HTR-8/SVneo (cell line): Measurements from ENCODE around the gene SLC38A10.

Source experiments
- DNase-seq: peaks from one replicate; pipeline ENCODE4 v3.0.0; 2011; ENCODE audit warnings: low spot score, mixed read lengths; ENCODE audit not compliant: insufficient read length
- FAIRE-seq: peaks from 2 replicates; lab custom pipeline; 2011; peaks lifted over from hg19 to GRCh38; lab: Jason Lieb, UNC

The SLC38A10 gene

DNA sequence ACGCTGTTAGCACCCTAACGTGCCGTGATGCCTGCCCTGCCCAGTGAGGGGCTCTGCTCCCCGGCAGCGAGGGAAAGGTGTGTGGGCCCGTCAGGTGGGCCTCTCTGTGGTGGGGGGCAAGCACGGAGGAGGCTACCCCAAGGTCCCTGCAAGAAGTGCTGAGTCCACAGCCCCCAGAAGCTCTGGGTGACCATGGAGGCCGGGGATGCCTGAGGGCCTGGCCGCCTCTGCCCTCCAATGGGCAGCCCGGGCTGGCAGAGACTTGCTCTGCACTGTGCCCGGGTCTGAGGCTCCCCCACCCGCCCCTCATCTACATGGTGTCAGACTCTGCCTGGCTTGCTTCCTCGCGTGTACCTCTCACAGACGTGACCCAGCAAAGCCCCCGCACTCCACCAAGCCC is 12.2 kb downstream of the SLC38A10 start:
- no peak for DNase-seq
- FAIRE-seq, result no peak

DNA sequence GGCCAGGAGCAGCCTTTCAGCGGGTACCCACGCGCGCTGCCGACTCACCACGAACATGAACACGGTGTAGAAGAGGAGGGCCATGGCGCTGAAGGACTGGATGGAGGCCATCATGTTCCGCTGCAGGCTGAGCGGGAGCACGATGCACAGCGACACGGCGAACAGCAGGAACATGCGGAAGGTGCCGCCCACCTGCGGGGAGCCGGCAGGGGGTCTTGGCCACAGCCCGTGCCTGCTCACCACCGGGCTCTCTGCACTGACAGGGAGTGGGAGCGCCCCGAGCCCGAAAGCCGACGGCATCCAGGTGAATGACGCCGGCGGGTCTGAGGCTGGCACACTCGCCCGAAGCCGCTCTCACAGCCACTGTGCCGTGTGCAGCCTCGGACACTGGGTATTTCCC is 13.0 kb downstream of the SLC38A10 start:
- no peak for FAIRE-seq
- no peak for DNase-seq

DNA sequence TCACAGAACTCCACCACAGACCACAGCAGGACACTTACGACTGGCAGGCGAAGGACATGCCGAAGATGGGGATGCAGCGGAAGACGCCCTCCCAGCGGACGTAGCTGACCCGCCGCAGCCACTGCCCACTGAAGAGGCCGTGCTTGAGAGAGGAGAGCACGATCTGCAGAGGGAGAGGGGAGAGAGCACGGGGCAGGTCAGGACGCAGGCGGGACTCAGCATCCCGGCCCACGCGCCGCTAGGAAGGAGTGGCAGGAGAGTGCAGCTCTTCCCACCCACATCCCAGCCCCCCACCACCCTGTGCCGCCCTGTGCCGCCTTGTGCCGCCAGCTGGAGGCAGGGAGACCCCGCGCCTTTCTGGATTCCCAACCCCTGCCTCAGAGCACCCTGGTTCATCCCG is 14.5 kb downstream of the SLC38A10 start:
- no peak for FAIRE-seq
- DNase-seq, result no peak

DNA sequence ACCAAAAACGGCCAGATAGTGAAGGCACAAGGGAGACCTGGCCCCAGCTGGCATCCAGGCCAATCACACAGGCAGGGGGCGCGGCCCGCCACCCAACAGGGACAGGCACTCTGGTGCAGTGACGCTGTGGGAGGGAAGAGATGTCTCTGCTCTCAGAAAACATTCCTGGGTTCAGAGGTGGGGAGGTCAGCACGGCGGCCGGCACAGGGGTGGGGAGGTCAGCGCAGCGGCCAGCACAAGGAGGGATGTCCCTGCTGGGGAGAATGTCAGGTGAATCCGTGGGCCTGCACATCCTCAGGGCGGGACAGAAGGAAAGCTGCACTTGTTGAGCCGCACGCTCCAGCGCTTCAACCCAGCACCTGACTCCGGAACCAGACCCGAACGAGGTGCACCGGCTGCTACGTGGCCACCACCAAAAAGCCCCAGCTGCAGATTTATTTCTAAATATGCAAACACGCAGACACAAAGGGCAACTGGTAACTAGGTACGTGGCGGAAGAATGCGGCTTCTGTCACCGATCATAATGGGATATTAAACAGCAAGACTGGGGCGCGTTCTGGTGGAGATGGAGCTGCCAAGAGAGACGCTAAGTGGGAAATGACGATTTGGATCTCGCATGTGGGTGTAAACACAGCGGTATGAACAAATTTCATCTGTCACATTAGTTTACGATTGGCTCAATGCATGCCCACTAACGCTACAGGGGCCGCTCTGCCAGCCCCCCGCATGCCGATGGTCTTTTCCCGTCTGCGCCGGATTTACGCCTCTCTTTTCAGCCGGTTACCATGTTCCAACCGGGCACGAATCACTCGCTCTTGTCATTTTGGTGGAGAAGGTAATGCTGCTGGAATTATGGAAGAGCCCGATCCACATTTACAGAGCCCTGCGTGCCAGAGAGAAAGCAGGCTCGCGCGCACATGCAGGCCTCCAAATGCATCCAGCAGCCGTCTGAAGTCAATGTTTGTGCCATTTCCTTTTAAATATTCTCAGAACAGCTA is 15.5 kb downstream of the SLC38A10 start:
- no peak for FAIRE-seq
- DNase-seq, result no peak

DNA sequence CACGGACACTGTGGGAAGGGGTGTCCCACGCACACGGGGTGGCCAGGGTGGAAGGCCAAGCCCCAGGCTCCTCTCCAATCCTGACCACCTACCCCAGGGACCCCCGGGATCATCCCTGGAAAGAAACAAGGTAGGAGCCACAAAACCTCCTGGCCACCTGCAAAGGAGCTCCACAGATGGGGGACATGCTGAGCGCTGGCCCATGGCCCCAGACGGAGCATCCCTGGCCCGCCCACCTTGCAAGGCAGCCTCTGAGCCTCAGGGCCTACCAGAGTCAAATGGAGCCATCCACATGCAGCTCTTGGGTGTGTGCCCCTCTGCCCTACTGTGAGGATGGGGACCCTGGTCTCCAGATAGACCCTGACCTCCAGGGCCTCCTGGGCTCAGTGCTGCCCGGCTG is 16.3 kb downstream of the SLC38A10 start:
- DNase-seq, result no peak
- FAIRE-seq, result no peak

DNA sequence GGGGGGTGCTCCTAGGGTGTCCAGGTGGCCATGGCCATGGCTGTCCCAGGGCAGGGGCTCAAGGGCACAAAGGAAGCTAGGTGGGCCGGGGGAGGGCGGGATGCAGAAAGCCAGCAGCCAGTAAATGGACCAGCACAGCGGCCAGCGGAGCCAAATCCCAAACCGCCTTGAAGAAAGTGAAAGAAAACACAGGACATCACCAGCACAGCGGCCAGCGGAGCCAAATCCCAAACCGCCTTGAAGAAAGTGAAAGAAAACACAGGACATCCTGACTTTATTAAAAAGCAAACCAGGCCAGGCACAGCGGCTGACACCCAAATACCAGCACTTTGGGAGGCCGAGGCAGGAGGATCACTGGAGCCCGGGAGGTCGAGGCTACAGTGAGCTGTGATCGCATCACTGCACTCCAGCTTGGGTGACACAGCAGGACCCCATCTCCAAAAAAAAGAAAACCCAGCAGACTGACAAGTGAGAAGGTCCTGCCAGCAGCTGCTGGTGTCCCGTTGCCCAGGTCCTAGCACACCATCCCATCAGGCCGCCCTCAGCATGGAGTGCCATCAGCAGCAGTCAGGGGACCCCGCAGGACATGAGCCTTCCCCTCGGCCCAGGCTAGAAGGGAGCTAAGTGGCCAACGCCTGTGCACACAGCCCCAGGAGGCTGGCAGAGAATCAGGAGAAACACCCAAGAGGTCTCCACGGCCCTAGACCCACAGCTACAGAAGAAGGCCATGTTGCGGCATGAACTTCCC is 17.0 kb downstream of the SLC38A10 start:
- FAIRE-seq (no peak), DNase-seq (no peak)

DNA sequence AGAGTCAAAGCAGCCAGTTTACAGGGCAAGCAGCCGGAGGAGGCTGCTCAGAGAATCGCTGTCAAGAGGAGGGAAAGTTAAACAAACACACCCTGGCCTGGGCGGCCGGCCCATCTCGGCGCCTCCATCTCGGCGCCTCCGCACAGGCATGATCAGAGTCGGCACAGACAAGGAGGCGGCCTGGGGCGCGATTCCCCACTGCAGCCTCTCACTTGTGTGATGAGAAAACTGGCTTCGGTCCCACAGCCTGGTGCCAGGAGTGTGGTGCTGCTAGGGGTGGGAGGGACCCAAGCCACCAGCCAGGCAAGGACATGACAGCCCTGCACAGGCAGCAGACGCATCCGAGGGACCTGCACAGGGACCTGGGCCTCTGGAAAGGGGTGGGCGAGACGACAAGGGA is 17.7 kb downstream of the SLC38A10 start:
- no peak for FAIRE-seq

DNA sequence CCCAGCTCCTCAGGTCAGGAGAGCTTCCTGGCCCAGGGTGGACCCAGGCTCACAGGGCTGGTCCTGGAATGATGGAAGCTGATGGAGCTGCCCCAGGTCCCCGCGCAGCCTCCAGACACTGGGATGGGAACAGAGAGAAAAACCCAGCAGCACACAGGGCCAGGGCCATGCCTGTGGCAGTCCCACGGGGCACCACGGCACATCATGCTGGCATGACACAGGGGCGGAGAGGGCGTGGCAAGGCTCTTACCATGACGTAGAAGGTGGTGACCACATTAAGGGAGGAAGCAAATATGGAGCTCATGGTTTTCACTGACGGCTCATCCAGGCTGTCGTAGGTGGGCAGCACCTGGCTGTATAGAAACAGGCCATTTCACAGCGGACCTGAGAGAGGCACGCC is 18.3 kb downstream of the SLC38A10 start:
- FAIRE-seq (no peak), DNase-seq (no peak)

More for the DNA sequence above, 17.7 kb downstream of the SLC38A10 start:
- no peak for DNase-seq

DNA sequence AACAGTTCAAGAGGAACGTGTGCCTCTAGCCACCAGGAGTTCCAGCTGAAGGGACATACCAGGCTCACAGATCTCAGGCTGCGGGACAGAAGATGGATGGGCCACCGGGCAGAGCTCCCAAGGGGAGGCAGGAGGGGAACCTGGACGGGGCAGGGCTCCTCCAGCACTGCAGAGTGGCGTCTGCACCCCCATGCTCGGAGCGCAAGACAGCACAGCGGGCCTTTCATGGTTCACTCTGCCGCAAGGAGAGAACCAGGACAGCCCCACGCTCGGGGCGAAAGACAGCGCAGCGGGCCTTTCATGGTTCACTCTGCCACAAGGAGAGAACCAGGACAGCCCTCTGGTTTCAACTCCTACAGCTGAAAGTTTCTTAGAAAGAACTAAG is 20.6 kb downstream of the SLC38A10 start:
- DNase-seq (no peak), FAIRE-seq (no peak)

DNA sequence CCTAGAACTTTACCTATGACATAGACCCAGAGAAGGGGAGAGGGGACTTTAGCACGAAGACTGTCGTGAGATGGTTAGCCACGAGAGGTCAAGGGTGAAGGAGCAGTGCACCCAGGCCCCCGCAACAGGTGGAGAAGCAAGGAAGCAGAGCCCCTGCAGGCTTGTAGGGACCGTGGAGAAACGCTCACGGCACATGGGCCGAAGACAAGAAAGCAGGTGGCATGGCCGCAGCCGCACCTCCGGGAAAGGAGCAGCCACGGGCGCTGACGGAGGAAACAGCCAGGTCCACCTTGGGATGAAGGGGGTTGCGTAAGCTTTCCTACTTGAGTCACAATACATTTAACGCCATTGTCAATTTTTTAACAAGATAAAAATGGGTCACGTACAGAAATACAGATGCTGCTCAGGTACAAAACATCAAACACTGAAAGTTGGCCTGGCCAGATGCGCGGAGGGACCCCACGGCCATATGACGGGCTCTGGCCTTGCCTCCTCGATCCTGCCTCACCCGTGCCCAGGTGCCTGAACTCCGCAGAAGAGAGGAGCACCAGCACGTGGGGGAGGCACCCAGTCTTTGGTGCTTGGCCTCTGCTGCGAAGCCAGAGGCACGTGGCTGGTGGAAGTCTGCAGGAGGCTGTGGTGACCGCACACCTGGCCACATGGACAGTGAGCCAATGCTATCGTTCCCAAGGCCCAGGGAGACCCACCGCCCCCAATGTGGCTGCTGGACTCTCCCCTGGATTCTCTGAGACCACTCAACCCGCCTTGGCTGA is 21.2 kb downstream of the SLC38A10 start:
- FAIRE-seq, result no peak

DNA sequence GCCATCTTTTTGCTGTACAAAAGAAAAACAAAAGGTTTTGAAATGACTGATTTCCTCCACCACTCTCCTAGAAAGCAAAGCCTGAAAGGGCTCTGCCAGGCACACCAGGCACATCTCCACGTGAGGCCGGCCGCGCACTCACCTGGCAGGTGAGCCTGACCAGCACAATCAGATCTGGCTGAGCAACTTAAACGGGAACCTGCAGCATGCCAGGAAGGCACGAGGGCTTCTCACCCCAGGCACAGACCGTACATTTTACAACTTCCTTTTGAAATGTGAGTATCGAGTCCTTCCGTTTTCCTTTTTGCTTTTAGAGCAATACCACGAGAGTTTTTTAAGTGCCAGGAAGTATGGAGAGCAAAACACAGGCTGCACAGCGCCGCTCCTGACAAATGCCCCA is 22.5 kb downstream of the SLC38A10 start:
- no peak for FAIRE-seq
- no peak for DNase-seq

More for the DNA sequence above, 21.2 kb downstream of the SLC38A10 start:
- no peak for DNase-seq

DNA sequence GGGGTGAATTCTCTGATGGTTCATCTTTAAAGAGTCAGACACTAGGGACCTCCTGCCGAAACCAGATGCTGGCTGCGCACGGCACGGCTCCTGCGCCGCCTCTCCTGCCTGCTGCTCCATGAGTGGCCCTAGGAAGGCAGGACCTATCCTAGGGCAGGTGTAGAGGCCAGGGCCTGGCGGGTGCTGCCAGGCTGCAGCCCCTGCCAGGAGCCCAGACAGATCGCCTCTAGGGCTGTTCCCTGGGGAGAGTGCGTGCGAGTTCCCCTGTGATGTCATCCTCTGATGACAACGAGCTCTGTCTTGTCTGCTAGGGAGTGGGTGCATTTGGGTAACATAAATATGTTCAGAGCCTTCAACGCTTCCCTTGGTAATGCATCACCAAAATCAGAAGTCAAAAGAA is 23.9 kb downstream of the SLC38A10 start:
- no peak for DNase-seq
- FAIRE-seq, result no peak

DNA sequence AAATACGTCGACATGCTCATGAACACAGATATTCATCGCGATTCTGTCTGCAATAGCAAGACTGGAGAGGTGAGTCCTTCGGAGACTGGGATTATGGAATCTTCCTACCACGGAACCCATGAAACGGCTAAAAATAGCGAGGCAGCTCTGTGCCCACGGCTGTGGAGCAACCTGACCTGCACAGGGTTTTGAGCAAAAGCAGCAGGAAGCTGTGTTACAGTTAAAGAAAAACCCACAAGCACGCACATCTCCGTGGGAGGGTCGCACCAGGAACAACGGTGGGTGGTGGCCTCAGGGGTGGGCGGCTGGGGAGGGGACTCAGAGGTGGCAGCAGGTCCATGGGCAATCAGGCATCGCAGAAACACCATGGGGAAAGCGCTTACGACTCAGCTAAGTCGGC is 24.8 kb downstream of the SLC38A10 start:
- DNase-seq (no peak), FAIRE-seq (no peak)

DNA sequence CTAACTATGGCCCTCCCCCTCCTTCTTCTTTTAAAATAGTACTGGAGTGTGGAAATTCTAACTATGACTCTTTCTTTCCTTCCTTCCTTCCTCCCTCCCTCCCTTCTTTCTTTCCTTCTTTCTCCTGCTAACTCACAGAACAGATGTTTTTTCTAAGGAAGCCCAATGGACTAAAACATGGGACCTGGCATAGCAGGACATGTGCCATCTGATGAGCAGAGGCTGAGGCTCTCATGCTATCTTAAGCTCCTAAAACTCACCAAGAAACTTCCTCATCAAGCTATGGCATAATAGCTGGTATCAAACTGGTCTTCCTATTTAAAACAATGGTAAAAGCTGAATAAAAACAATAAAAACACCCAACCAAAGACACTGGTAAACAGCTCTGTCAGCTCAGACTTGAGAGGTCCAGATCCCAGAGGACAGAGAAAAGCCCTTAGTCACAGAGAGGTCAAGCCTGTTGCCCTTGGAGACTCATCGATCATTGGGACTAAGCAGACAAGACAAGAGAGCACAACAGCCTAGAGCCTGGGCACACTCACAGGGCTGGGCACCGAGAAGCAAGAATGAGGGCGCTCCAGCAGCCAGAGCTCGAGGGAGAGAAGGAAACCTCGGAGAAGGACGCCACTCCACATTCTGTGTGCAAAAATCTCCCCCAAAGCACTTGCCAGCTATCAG is 27.6 kb downstream of the SLC38A10 start:
- no peak for FAIRE-seq
- no peak for DNase-seq

DNA sequence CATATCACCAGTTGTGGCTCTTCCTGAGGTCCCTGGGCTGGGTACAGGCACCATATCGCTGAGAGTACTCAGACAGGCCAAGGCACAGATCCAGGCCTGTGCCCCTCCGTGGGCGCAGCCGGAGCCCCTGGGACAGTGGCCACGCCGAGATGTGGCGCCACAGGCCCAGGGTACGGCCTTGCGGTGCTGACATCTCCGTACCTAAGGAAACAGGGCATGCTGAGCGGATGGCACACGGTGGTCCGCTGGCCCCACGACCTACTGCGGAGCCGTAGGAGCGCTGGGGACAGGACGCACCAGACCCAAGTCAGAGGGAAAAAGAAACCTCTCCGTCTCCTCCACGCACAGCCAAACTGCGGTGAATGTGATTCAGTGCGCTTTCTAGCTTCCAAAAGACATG is 29.5 kb downstream of the SLC38A10 start:
- DNase-seq, result no peak
- no peak for FAIRE-seq

DNA sequence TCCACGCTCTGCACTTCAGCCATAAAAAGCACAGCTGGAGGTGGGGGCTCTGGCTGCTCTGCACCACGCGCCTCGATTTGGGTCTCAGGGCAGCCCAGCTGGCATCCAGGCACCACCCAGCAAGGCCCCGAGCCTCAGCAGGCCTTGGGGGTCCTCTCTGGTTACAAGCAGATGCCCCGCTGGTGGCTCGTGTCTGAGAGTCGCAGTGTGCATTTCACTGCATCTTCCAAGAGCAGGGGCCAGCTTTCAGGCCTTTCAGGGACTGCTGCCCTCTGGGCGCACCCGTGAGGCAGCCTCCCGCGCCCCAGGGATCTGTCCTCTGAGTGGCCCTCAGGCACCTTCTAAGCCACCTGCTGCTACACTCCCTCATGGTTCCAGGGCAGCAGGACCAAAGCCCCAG is 30.5 kb downstream of the SLC38A10 start:
- no peak for DNase-seq
- no peak for FAIRE-seq

DNA sequence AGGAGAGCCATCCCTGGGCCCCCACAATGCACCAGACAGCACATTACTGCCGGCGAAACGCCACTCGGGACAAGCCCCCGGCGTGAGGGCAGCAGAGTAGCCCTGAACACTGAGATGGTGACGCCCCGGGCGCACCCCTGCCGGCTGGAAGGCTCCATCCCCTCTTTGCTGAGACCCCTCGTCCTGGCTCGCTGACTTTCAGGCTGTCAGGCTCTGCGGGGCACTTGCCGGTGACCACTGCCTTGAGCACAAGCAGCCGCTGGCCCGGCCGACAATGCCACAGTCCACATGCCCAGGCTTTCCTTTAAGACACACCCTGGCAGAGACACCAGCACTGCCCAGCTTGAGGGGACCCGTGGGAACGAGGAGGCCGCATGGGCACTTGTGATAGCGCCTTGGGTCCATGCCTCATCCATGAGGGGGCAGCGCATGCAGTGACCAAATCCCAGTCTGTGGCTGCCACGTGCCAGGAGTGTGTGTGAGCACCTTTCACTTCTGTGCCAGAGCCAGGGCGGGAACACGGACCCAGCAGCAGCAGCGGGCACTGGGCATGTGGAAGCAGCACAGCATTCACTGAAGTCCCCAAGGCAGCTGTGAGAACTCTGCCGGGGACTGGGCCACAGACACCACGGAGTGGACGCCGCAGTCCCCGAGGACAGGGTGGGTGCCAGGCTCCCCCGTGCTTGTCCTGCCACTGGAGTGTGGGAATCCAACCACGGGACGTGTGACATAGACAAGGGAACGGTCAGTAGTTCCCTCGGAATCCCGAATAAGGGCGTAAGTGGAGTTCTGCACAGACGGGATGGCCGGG is 31.5 kb downstream of the SLC38A10 start:
- FAIRE-seq, result no peak
- no peak for DNase-seq

DNA sequence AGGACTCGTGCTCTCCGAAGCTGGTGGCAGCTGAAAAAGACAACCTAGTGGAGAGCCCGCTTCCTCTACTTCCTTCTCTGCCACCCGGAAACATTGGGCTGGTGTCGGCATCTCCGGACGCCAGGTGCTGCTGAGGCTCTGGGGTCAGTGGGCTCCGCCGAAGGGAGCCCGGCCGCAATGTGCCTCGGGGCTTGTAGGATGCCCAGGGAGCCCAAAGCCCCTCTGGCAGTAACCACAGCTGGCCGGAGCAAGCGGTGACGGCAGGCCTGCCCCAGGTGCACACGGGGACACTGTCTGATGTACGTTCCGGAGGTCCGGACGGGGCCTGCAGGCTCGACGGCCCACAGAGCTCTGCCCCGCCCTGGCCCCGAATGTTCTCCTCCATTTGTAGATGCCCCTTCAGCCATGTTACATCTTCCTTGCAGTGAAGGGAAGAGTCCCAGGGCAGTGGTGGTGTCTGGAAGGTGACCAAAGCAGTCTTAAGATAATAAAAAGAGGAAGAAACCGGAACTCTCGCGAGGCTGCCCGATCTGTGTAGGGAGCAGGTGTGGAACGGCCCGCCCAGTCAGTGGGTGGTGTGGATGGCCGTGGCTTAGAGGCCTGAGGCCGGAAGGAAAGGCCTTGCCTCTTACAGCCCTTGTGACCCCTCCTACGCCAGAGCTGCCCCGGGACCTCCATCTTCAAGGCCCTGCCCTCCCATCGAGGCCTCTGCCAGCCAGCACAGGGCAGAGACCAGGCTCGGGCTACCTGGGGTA is 33.3 kb downstream of the SLC38A10 start:
- FAIRE-seq, result no peak
- DNase-seq, result no peak

DNA sequence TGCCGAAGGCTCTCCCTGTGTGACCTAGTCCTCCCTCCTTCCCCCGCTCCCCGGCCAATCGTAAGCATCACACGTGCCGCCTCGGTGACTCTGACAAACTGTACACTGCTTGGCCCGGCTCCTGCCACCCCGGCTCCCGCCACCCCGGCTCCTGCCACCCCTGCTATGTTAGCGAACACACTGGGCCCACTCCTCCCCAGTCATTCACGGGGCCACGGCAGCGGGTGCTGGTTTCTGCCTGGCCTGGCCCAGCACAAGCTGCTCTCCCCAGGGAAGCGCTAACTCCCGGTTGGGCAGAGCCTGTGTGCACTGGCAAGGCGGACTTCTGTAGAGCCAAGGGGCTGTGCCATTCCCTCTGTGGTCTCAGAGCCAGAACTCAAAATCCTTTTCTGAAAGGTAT is 34.0 kb downstream of the SLC38A10 start:
- DNase-seq, result no peak
- no peak for FAIRE-seq
